A673 (cell line): ENCODE data around the gene MRPL30.

Experiments
- CTCF ChIP-seq: fragments of 300-800, 200-600 bp; sonication (generic); conservative IDR thresholded peaks from 2 replicates; pipeline ENCODE4 v1.5.1; 2017; ENCODE audit warnings: low read depth, mild to moderate bottlenecking, antibody characterized with exemption, low read length, moderate library complexity, mixed read lengths
- EZH2 ChIP-seq: fragments of 200-600 bp; sonication (generic); IDR thresholded peaks from 2 replicates; pipeline ENCODE4 v1.6.1; 2017; ENCODE audit warnings: borderline replicate concordance, low read depth, mild to moderate bottlenecking, mixed read lengths, antibody characterized with exemption, low read length; ENCODE audit not compliant: poor library complexity, severe bottlenecking

- TF ChIP-seq CTCF = no peak
- TF ChIP-seq EZH2 = no peak
Measured at GRCh38 chr2:99153921-99154604, 26.9 kb upstream of the MRPL30 start.
